Esophagus muscularis mucosa (tissue), 3 donors: ENCODE measurements around the gene FDPS.
A peak's percentile ranks its signal among the peaks of the same experiment; 100 is the strongest.

Experiments used
- POLR2A ChIP-seq: fragments of 450-650 bp; IDR thresholded peaks from one replicate; pipeline ENCODE4 v1.6.1; 2017; ENCODE audit warnings: antibody characterized with exemption, moderate library complexity, mild to moderate bottlenecking, low read depth
- POLR2AphosphoS5 ChIP-seq, 2 donors: sonication (generic); formaldehyde crosslinking; IDR thresholded peaks; one replicate each; pipeline ENCODE4 v1.6.1; 2017; ENCODE audit warnings: antibody characterized with exemption in 2 of 2
- TF ChIP-seq, protein P1 (sequence below), 3 experiments: fragments of 200-600 bp in 2 of 3; fragments of 450-650 bp in 1 of 3; sonication (generic) in 2 of 3; IDR thresholded peaks; one replicate each; pipeline ENCODE4 v1.5.1; 2017 to 2019; ENCODE audit warnings: antibody characterized with exemption in 3 of 3, mild to moderate bottlenecking in 2 of 3, moderate library complexity in 1 of 3

DNA sequence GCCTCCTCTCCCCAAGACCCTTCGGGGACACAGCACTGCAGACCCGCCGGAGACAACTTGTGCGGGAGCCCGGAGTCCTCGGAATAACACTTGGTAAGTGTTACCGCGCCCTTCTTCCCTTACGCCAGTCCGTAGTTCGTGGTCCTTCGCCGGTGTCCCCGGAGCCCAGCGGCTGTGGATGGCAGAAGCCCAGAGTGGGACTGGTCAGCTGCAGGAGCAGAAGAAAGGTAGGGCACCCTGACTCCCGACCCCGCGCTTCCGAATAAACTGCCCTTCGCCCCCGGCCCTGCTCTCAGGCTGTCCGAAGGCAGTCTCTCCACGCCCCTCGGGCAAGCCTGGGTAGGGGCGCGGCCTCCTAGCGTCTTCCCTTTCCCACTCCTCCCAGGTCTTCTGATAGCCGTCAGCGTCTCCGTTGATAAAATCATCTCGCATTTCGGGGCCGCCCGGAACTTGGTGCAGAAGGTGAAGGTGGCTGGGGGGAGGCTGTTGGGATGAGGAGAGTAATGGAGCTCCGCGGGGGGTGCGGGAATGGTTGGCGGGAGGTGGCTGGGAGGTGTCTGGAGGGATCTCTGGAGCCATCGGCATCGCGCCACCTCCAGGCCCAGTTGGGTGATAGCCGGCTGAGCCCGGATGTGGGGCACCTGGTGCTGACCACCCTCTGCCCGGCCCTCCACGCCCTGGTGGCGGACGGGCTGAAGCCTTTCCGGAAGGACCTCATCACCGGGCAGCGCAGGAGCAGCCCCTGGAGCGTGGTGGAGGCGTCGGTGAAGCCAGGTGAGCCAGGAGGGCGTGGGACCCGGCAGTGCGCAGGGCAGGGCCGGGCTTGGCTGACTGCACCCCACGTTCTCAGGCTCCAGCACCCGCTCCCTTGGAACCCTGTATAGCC lies 16.3 kb downstream of the FDPS start:
- TF ChIP-seq, protein P1, sequence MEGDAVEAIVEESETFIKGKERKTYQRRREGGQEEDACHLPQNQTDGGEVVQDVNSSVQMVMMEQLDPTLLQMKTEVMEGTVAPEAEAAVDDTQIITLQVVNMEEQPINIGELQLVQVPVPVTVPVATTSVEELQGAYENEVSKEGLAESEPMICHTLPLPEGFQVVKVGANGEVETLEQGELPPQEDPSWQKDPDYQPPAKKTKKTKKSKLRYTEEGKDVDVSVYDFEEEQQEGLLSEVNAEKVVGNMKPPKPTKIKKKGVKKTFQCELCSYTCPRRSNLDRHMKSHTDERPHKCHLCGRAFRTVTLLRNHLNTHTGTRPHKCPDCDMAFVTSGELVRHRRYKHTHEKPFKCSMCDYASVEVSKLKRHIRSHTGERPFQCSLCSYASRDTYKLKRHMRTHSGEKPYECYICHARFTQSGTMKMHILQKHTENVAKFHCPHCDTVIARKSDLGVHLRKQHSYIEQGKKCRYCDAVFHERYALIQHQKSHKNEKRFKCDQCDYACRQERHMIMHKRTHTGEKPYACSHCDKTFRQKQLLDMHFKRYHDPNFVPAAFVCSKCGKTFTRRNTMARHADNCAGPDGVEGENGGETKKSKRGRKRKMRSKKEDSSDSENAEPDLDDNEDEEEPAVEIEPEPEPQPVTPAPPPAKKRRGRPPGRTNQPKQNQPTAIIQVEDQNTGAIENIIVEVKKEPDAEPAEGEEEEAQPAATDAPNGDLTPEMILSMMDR (IDR thresholded peaks at IDR 0.05): peak; percentile 37 to 56 (median 54)
- TF ChIP-seq POLR2AphosphoS5 (IDR thresholded peaks at IDR 0.05) (peak in 1 of 2 donors; percentile 20), POLR2A (no peak)
